Neutrophil (primary cell): ENCODE measurements around the gene PIK3R2.

ENCODE experiments used
- H3K27ac ChIP-seq: fragments of 200-600 bp; sonication (generic); 2 replicates; pipeline ENCODE4 v1.5.1; 2016; ENCODE audit warnings: mild to moderate bottlenecking, moderate library complexity
- H3K27me3 ChIP-seq: fragments of 200-600 bp; sonication (generic); 2 replicates; pipeline ENCODE4 v1.6.0; 2016; ENCODE audit warnings: mild to moderate bottlenecking
- H3K36me3 ChIP-seq: fragments of 200-600 bp; sonication (generic); 2 replicates; pipeline ENCODE4 v1.5.1; 2017
- H3K4me1 ChIP-seq, 2 experiments: fragments of 200-600 bp in 1 of 2; sonication (generic) in 1 of 2; 1 replicate in 1 of 2; 2 replicates in 1 of 2; pipeline versions ENCODE4 v1.5.1 to v1.6.1; 2013 to 2016; ENCODE audit warnings: low read depth in 1 of 2, low read length in 1 of 2, mild to moderate bottlenecking in 1 of 2, moderate library complexity in 1 of 2; ENCODE audit not compliant: control insufficient read depth in 1 of 2, insufficient read depth in 1 of 2
- H3K4me3 ChIP-seq, 2 experiments: fragments of 200-600 bp in 1 of 2; sonication (generic) in 1 of 2; 1 replicate in 1 of 2; 2 replicates in 1 of 2; pipeline ENCODE4 v1.5.1; 2013 to 2016; ENCODE audit warnings: low read depth in 1 of 2, low read length in 1 of 2, mild to moderate bottlenecking in 1 of 2, moderate library complexity in 1 of 2
- H3K9me3 ChIP-seq: fragments of 200-600 bp; sonication (generic); 2 replicates; pipeline ENCODE4 v1.5.1; 2016
- TF ChIP-seq, protein P1 (sequence below): fragments of 200-600 bp; sonication (generic); IDR thresholded peaks from 2 replicates; pipeline ENCODE4 v1.5.1; 2016; ENCODE audit warnings: antibody characterized with exemption

The PIK3R2 gene

DNA sequence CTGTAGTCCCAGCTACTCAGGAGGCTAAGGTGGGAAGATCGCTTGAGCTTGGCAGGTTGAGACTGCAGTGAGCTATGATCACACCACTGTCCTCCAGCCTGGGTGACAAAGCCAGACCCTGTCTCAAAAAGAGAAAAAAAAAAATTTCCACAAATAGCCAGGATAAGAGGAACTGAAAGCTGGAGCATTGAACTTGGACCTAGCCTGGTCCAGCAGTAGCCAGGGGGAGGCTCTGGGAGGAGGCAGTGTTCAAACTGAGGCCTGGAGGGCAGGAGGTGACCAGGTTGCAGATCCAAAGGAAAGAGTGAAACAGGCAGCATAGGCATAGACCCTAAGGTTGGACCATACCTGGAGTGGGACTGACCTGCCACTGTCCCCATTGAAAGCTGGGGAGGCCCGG, 26.9 kb upstream of the PIK3R2 start:
- H3K27ac ChIP-seq: no peak overlapping the region
- H3K9me3 ChIP-seq: peaks cover 5% of the 10 kb centered on the region
- H3K4me1 ChIP-seq: peaks cover 21 to 25% of the 10 kb centered on the region in 2 experiments
- H3K36me3 ChIP-seq: peaks cover 98% of the 10 kb centered on the region
- H3K4me3 ChIP-seq: no peak overlapping the region
- TF ChIP-seq, protein P1, sequence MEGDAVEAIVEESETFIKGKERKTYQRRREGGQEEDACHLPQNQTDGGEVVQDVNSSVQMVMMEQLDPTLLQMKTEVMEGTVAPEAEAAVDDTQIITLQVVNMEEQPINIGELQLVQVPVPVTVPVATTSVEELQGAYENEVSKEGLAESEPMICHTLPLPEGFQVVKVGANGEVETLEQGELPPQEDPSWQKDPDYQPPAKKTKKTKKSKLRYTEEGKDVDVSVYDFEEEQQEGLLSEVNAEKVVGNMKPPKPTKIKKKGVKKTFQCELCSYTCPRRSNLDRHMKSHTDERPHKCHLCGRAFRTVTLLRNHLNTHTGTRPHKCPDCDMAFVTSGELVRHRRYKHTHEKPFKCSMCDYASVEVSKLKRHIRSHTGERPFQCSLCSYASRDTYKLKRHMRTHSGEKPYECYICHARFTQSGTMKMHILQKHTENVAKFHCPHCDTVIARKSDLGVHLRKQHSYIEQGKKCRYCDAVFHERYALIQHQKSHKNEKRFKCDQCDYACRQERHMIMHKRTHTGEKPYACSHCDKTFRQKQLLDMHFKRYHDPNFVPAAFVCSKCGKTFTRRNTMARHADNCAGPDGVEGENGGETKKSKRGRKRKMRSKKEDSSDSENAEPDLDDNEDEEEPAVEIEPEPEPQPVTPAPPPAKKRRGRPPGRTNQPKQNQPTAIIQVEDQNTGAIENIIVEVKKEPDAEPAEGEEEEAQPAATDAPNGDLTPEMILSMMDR: no peak
- H3K27me3 ChIP-seq: no peaks in the 10 kb centered on the region

DNA sequence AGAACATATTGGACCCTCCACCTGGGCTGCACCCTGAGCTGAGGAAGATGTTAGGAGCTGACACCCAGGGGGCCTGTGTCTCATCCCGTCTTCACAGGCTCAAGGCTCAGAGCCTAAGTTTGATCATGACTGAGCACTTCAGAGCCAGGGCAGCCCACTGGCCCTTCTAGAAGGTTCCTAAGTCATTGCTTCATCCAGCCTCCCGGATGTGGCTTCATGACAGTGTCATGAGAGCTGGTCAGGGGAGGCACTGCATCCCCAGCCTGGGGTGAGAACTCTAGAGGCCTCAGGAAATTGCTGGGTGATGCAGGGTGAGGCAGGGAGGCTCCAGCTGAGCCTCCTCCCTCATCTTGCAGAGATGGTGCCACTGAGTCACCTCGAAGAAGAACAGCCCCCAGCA, 24.9 kb upstream of the PIK3R2 start:
- TF ChIP-seq, protein P1: peak; percentile 11
- peak overlapping the region; percentile 73 for H3K27ac ChIP-seq
- H3K36me3 ChIP-seq: peaks cover 98% of the 10 kb centered on the region

DNA sequence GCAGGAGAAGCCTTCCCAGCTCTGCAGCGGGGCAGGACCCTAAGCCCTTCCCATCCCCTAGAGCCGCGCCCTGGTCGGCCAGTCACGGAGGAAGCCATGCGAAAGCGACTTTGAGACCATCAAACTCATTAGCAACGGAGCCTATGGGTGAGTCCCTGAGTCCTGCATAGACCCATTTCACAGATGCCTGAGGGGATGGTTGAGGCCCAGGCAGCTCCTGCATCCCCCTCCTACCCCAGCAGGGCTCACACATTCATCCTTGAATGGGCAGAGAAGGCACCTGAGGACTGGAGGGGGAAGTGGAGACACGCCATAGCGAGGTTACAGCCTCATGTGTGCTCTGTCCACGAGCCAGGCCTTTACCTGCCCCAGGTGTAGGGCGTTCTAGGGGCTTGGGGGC, 24.2 kb upstream of the PIK3R2 start:
- no peak overlapping the region for H3K4me3 ChIP-seq
- TF ChIP-seq, protein P1: no peak
- H3K36me3 ChIP-seq: peaks cover 98% of the 10 kb centered on the region
- H3K4me1 ChIP-seq: peaks cover 11 to 16% of the 10 kb centered on the region in 2 experiments
- H3K27me3 ChIP-seq: no peaks in the 10 kb centered on the region
- peaks cover 3% of the 10 kb centered on the region for H3K9me3 ChIP-seq
- peak overlapping the region; percentile 73 for H3K27ac ChIP-seq

More for the DNA sequence above, 24.9 kb upstream of the PIK3R2 start:
- Histone ChIP-seq H3K9me3 (peaks cover 5% of the 10 kb centered on the region), H3K4me1 (peaks cover 17 to 19% of the 10 kb centered on the region in 2 experiments), H3K27me3 (no peaks in the 10 kb centered on the region), H3K4me3 (no peak overlapping the region)

DNA sequence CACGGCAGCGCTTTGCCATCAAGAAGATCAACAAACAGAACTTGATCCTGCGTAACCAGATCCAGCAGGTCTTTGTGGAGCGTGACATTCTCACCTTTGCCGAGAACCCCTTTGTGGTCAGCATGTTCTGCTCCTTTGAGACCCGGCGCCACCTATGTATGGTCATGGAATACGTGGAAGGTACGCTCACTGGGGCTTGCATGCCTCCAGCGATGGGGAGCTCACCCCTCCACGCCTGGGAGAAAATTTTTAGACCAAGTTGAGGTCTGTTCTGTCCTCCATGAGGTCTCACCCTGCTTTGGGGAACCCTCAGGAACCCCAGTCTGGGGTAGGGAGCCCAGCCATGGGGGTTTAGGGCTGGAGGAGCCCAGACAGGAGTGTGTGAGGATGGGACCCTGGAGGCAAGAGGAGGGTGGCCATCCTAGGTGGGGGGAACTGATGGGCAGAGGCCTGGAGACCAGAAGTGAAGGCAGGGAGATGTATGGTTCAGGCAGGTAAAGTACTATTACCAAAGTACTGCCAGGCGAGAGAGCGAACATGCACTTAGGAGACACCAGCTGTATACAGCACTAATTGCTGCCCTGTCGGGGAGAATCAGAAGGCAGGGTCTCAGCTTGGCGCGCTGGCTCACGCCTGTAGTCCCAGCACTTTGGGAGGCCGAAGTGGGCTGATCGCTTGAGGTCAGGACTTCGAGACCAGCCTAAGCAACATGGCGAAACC, 22.3 kb upstream of the PIK3R2 start:
- Histone ChIP-seq H3K4me3 (no peak overlapping the region), H3K4me1 (peaks cover 11 to 16% of the 10 kb centered on the region in 2 experiments), H3K27ac (no peak overlapping the region), H3K9me3 (no peaks in the 10 kb centered on the region), H3K36me3 (peaks cover 98% of the 10 kb centered on the region), H3K27me3 (no peaks in the 10 kb centered on the region)
- TF ChIP-seq, protein P1: no peak

DNA sequence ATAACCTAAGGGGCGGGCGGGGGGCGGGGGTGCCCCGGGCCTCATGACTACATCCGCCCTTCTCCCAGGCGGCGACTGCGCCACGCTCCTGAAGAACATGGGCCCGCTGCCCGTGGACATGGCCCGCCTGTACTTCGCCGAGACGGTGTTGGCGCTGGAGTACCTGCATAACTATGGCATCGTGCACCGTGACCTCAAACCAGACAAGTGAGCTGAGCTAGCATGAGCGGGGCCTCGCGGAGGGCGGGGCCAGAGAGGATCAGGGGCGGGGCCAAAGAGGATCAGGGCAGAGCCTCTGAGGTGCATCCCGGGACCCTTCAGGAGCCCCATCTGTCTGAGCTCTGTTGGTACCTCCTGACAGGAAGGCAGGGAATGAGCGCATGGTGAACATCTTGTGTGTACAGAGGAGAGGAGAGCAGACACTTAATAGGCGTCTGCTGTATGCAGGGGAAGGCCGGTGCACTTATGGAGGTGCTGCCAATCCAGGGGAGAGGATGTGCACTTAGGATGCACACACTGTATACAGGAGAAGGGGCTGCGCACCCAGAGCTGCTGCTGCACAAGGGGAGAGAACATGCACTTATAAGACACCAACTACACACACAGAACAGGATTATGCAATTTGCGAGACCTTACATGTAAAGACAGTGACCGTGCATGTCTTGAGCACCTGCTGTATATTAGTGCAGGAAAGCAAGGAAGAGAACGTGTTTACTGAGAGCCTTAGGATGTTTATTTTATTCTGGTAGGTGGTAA, 20.9 kb upstream of the PIK3R2 start:
- Histone ChIP-seq H3K4me1 (peaks cover 11 to 16% of the 10 kb centered on the region in 2 experiments), H3K9me3 (no peaks in the 10 kb centered on the region), H3K27ac (no peak overlapping the region), H3K27me3 (no peaks in the 10 kb centered on the region), H3K36me3 (peaks cover 100% of the 10 kb centered on the region), H3K4me3 (no peak overlapping the region)
- TF ChIP-seq, protein P1: no peak
